Right lobe of liver (tissue), 6 donors: ENCODE results near the gene CCM2. TPM values are rescaled to one million over a fixed set of nuclear protein-coding genes. Genes with fewer than 3 reads are reported as not detected.

Experiments used
- ATAC-seq, 4 donors: fragments of 200-7000 bp; cut with Tn5 transposase; one replicate each; pipeline ENCODE4 v1.9.1; 2020; ENCODE audit warnings: mild to moderate bottlenecking in 4 of 4, moderate library complexity in 4 of 4
- DNase-seq, 3 donors: peaks; one replicate each; pipeline ENCODE4 v3.0.0-alpha.2; 2020
- H3K27ac ChIP-seq, 3 donors: fragments of 200-600 bp; one replicate each; pipeline ENCODE4 v1.8.0; 2022
- H3K27me3 ChIP-seq, 2 donors: fragments of 200-600 bp; one replicate each; pipeline ENCODE4 v1.8.0; 2022
- H3K36me3 ChIP-seq, 4 donors: fragments of 200-600 bp; sonication (generic) in 1 of 4; one replicate each; pipeline versions ENCODE4 v1.5.1 to v1.8.0; 2017 to 2022; ENCODE audit warnings: control low read depth in 1 of 4
- H3K4me1 ChIP-seq, 4 donors: fragments of 200-600 bp; sonication (generic) in 1 of 4; one replicate each; pipeline versions ENCODE4 v1.5.1 to v1.8.0; 2017 to 2022; ENCODE audit warnings: control low read depth in 1 of 4
- H3K4me3 ChIP-seq, 3 donors: fragments of 200-600 bp; one replicate each; pipeline ENCODE4 v1.8.0; 2022
- H3K9me3 ChIP-seq, 4 donors: fragments of 200-600 bp; sonication (generic) in 1 of 4; one replicate each; pipeline versions ENCODE4 v1.5.1 to v1.8.0; 2017 to 2022; ENCODE audit warnings: control low read depth in 1 of 4
- CTCF ChIP-seq, 4 donors: fragments of 200-600 bp in 3 of 4; fragments of 450-650 bp in 1 of 4; IDR thresholded peaks; one replicate each; pipeline versions ENCODE4 v1.5.1 to v1.8.0; 2016 to 2022; ENCODE audit warnings: antibody characterized with exemption in 4 of 4, mild to moderate bottlenecking in 2 of 4
- POLR2A ChIP-seq: fragments of 450-650 bp; IDR thresholded peaks from one replicate; pipeline ENCODE4 v1.6.1; 2017; ENCODE audit warnings: antibody characterized with exemption, mild to moderate bottlenecking
- WGBS: methylation state at CpG from one replicate; pipeline ENCODE4 v1.1.6; 2018; ENCODE audit warnings: low coverage, low lambda C conversion rate; ENCODE audit not compliant: insufficient coverage; ENCODE audit errors: missing lambda C conversion rate; 5-methylcytosine and 5-hydroxymethylcytosine counted together
- intact Hi-C, 2 donors: fragments of 100-400 bp; cut with DNase I; formaldehyde crosslinking; loops; one replicate each; pipeline versions ENCODE4 v1.11.2 to v1.14.1; 2022
- total RNA-seq, 6 experiments: library from RNA; depleted of rRNA in 2 of 6; stranded (reverse); fragments of >200 nt in 2 of 6; fragmentation: NEBNext Ultra II Directional in 3 of 6; extraction: Animal tissue kit (Norgen Biotek cat#: 25700) in 3 of 6; gene quantifications; one replicate each; pipeline versions ENCODE4 v1.1.0 to v1.2.4, GENCODE V29; 2016 to 2023
- donor health status: DM: no; HTN: yes; CAD: no.
- donor health status: DM: no; HTN: no; CAD: no.
- donor health status: DM: no; HTN: no; CAD: no.
- donor health status: DM: no; HTN: yes; CAD: no.
- donor health status: DM: no; HTN: yes; CAD: no.

Gene CCM2
- total RNA-seq, 6 experiments from 2014 or later, result 29.4 to 70.7 (median 37.9) TPM

- Histone ChIP-seq H3K27ac (no peak overlapping the region), H3K36me3 (peaks cover 0 to 6% (median 0%) of the 10 kb centered on the region in 4 donors), H3K27me3 (no peaks in the 10 kb centered on the region), H3K4me3 (no peak overlapping the region), H3K9me3 (no peaks in the 10 kb centered on the region), H3K4me1 (no peaks in the 10 kb centered on the region)
- DNase-seq (no peak), ATAC-seq (no peak)
- intact Hi-C loops, result no loop called here
- no CpG with 5 or more reads among the region's 9 CpGs for WGBS
- no peak for TF ChIP-seq CTCF (IDR thresholded peaks at IDR 0.05)
- no peak for TF ChIP-seq POLR2A
Measured at GRCh38 chr7:45081670-45081974, 81.6 kb downstream of the CCM2 start.

GRCh38 chr7:45082031-45082830, 82.2 kb downstream of the CCM2 start:
- ATAC-seq, result no peak
- Histone ChIP-seq H3K27me3 (no peaks in the 10 kb centered on the region), H3K36me3 (no peaks in the 10 kb centered on the region), H3K4me1 (no peaks in the 10 kb centered on the region), H3K27ac (no peak overlapping the region), H3K9me3 (no peaks in the 10 kb centered on the region), H3K4me3 (no peak overlapping the region)
- TF ChIP-seq CTCF (IDR thresholded peaks at IDR 0.05), result no peak
- TF ChIP-seq POLR2A, result no peak
- intact Hi-C loops, result no loop called here
- no CpG with 5 or more reads among the region's 18 CpGs for WGBS
- no peak for DNase-seq

GRCh38 chr7:45082831-45083331, 82.9 kb downstream of the CCM2 start:
- no peaks in the 10 kb centered on the region for H3K9me3 ChIP-seq
- no peak overlapping the region for H3K4me3 ChIP-seq
- H3K27ac ChIP-seq, result no peak overlapping the region
- ATAC-seq (no peak), DNase-seq (no peak)
- H3K27me3 ChIP-seq, result no peaks in the 10 kb centered on the region
- 54% methylated on average over 4 of the region's 10 CpGs for WGBS
- TF ChIP-seq CTCF (IDR thresholded peaks at IDR 0.05) (no peak), POLR2A (no peak)
- no peaks in the 10 kb centered on the region for H3K36me3 ChIP-seq
- intact Hi-C loops, result no loop called here
- H3K4me1 ChIP-seq, result no peaks in the 10 kb centered on the region

GRCh38 chr7:45084336-45084735, 84.3 kb downstream of the CCM2 start:
- TF ChIP-seq POLR2A, result no peak
- TF ChIP-seq CTCF (IDR thresholded peaks at IDR 0.05), result no peak
- DNase-seq (no peak), ATAC-seq (no peak)
- Histone ChIP-seq H3K9me3 (no peaks in the 10 kb centered on the region), H3K36me3 (no peaks in the 10 kb centered on the region), H3K27me3 (peaks cover 0 to 5% of the 10 kb centered on the region in 2 donors), H3K4me1 (peaks cover 0 to 6% (median 0%) of the 10 kb centered on the region in 4 donors), H3K27ac (no peak overlapping the region), H3K4me3 (no peak overlapping the region)
- intact Hi-C loops, result no loop called here
- WGBS, result 20% methylated on average over 1 of the region's 5 CpGs
